ENCODE results near the gene ZNF207.

GRCh38 chr17:32356750-32357149 lies 6.8 kb downstream of the ZNF207 start:
- TF ChIP-seq CTCF (IDR thresholded peaks at IDR 0.05) (no peak), POLR2A (IDR thresholded peaks at IDR 0.05) (no peak)
